GM21390 (cell line): ENCODE measurements around the gene ILK.

Source experiments
- ATAC-seq: cut with Tn5 transposase; IDR thresholded peaks from one replicate; pipeline ENCODE4 v1.9.1; 2021; ENCODE audit not compliant: unreplicated experiment

ILK gene

GRCh38 chr11:6604790-6605189 lies 1.2 kb downstream of the ILK start:
- ATAC-seq: no peak

- ATAC-seq: peak; percentile 37
These were observed 3.1 kb downstream of the ILK start for GRCh38 chr11:6606471-6607189.

- no peak for ATAC-seq
These were observed 3.7 kb downstream of the ILK start for GRCh38 chr11:6607190-6607795.

- no peak for ATAC-seq
These were observed 4.4 kb downstream of the ILK start for GRCh38 chr11:6608011-6608410.

GRCh38 chr11:6608726-6609501 lies 5.3 kb downstream of the ILK start:
- no peak for ATAC-seq

GRCh38 chr11:6609502-6610015 lies 6.0 kb downstream of the ILK start:
- no peak for ATAC-seq

- no peak for ATAC-seq
These were observed 7.0 kb downstream of the ILK start for GRCh38 chr11:6610591-6610990.

- ATAC-seq: no peak
These were observed 7.8 kb downstream of the ILK start for GRCh38 chr11:6611092-6611962.

GRCh38 chr11:6611963-6612212 lies 8.3 kb downstream of the ILK start:
- ATAC-seq: peak; percentile 10

- ATAC-seq: peak; percentile 88
These were observed 8.9 kb downstream of the ILK start, which contains the start of gene TAF10 for GRCh38 chr11:6612213-6613041. Gene TAF10 (minus strand): TSS chr11:6612216. CDS start chr11:6612189, 27 bp downstream.

GRCh38 chr11:6613496-6613895 lies 9.9 kb downstream of the ILK start:
- ATAC-seq: no peak

GRCh38 chr11:6614446-6614845 lies 10.9 kb downstream of the ILK start:
- ATAC-seq: no peak

- ATAC-seq: no peak
These were observed 11.5 kb downstream of the ILK start for GRCh38 chr11:6615046-6615445.

- ATAC-seq: no peak
These were observed 12.5 kb downstream of the ILK start for GRCh38 chr11:6615882-6616585.

- no peak for ATAC-seq
These were observed 13.1 kb downstream of the ILK start for GRCh38 chr11:6616596-6617250.

GRCh38 chr11:6617315-6617781 lies 13.8 kb downstream of the ILK start:
- no peak for ATAC-seq

GRCh38 chr11:6618117-6619003 lies 14.8 kb downstream of the ILK start:
- no peak for ATAC-seq
